A673 (cell line): Measurements from ENCODE around the gene NF1. TPM values are rescaled to one million over a fixed set of nuclear protein-coding genes. Genes with fewer than 3 reads are reported as not detected.

Experiments
- BruUV-seq: library from RNA; stranded (reverse); fragments of 400-500 nt; replicated peaks from 2 replicates; lab custom pipeline; 2021; lab: Mats Ljungman, UMichigan
- CTCF ChIA-PET: fragments of 300-600 bp; sonication (Branson Sonifier 250); formaldehyde crosslinking; loops from one replicate; lab custom pipeline; 2022; ENCODE audit warnings: antibody characterized with exemption; lab: Charles Lee
- POLR2A ChIA-PET: fragments of 300-600 bp; sonication (Branson Sonifier 250); formaldehyde crosslinking; loops from one replicate; lab custom pipeline; 2022; ENCODE audit warnings: antibody characterized with exemption; ENCODE audit not compliant: low non-redundant PET; lab: Charles Lee
- DNase-seq: peaks from one replicate; pipeline ENCODE4 v3.0.0-alpha.2; 2015; ENCODE audit warnings: low spot score
- H3K27ac ChIP-seq: fragments of 200-600 bp; sonication (generic); 2 replicates; pipeline ENCODE4 v1.5.1; 2016; ENCODE audit warnings: mixed run types, low read depth, mild to moderate bottlenecking, mixed read lengths, antibody characterized with exemption, low read length; ENCODE audit not compliant: poor library complexity, severe bottlenecking
- H3K27me3 ChIP-seq: fragments of 200-600 bp; sonication (generic); replicated peaks from 2 replicates; pipeline ENCODE4 v1.6.1; 2017; ENCODE audit warnings: mixed run types, low read depth, mild to moderate bottlenecking, mixed read lengths, antibody characterized with exemption, low read length; ENCODE audit not compliant: insufficient read depth, poor library complexity
- H3K36me3 ChIP-seq: fragments of 200-600 bp; sonication (generic); 2 replicates; pipeline ENCODE4 v1.6.1; 2016; ENCODE audit warnings: mixed run types, mild to moderate bottlenecking, mixed read lengths, antibody characterized with exemption, low read length; ENCODE audit not compliant: insufficient read depth, poor library complexity, severe bottlenecking
- H3K4me1 ChIP-seq: fragments of 200-600 bp; sonication (generic); 2 replicates; pipeline ENCODE4 v1.6.1; 2017; ENCODE audit warnings: mixed run types, mild to moderate bottlenecking, mixed read lengths, antibody characterized with exemption, low read length; ENCODE audit not compliant: insufficient read depth, poor library complexity, severe bottlenecking
- H3K4me3 ChIP-seq: fragments of 200-600 bp; sonication (generic); 2 replicates; pipeline ENCODE4 v1.5.1; 2016; ENCODE audit warnings: low read depth, mixed run types, mild to moderate bottlenecking, mixed read lengths, low read length; ENCODE audit not compliant: poor library complexity, severe bottlenecking
- H3K9me3 ChIP-seq: fragments of 200-600 bp; sonication (generic); 2 replicates; pipeline ENCODE4 v1.6.1; 2016; ENCODE audit warnings: mixed run types, low read depth, mild to moderate bottlenecking, mixed read lengths, antibody characterized with exemption, low read length; ENCODE audit not compliant: poor library complexity, severe bottlenecking
- EZH2 ChIP-seq: fragments of 200-600 bp; sonication (generic); IDR thresholded peaks from 2 replicates; pipeline ENCODE4 v1.6.1; 2017; ENCODE audit warnings: borderline replicate concordance, low read depth, mild to moderate bottlenecking, mixed read lengths, antibody characterized with exemption, low read length; ENCODE audit not compliant: poor library complexity, severe bottlenecking
- intact Hi-C: fragments of 100-400 bp; cut with micrococcal nuclease; formaldehyde crosslinking; loops from one replicate; pipeline ENCODE4 v1.10.0; 2022; ENCODE audit not compliant: unreplicated experiment
- total RNA-seq: library from RNA; stranded (reverse); gene quantifications from 2 replicates; pipeline ENCODE4 v1.2.3, GENCODE V29; 2021
- TF ChIP-seq, protein P1 (sequence below): fragments of 300-800, 200-600 bp; sonication (generic); conservative IDR thresholded peaks from 2 replicates; pipeline ENCODE4 v1.5.1; 2017; ENCODE audit warnings: low read depth, mild to moderate bottlenecking, antibody characterized with exemption, low read length, moderate library complexity, mixed read lengths

NF1 gene
- total RNA-seq, 1 experiment from 2014 or later = 32.1 TPM

DNA sequence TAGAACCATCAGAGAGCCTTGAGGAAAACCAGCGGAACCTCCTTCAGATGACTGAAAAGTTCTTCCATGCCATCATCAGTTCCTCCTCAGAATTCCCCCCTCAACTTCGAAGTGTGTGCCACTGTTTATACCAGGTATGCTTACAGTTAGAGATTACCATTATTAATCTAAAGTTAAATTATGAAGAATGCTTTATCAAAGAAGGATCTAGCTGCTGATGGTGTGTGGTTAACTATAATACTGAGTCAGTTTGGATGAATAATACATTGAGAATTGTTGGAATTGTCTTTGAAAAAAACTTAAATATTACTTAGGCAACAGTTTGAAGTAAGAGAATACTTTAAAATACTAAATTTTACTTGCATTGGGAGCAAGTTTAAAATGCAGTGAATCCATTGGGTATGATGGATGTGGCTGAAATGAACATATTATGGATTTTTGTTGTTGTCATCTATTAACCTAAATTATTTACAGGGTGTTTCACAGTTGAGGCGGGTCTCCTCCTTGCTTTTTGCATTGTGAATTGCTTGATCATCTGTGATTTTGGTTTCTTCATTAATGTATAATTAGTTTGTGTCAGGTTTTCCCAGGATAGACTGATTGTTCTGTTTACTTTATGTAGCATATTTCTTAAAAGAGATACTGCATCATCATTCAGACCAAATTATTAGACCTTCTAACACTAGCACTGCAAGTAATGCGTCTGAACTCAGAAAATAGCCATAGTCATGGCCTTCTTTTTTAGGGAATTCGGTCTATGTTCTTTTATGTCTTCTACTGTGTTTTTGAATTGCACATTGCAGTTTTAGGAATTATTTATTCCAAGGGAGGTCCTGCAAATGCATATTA is 154.4 kb downstream of the NF1 start:
- no peak for DNase-seq

GRCh38 chr17:31249835-31250141 is 155.0 kb downstream of the NF1 start:
- Histone ChIP-seq H3K27ac (no peak overlapping the region), H3K9me3 (no peaks in the 10 kb centered on the region), H3K36me3 (no peaks in the 10 kb centered on the region), H3K27me3 (no peaks in the 10 kb centered on the region), H3K4me3 (no peak overlapping the region), H3K4me1 (peaks cover 21% of the 10 kb centered on the region)
- TF ChIP-seq, protein P1, sequence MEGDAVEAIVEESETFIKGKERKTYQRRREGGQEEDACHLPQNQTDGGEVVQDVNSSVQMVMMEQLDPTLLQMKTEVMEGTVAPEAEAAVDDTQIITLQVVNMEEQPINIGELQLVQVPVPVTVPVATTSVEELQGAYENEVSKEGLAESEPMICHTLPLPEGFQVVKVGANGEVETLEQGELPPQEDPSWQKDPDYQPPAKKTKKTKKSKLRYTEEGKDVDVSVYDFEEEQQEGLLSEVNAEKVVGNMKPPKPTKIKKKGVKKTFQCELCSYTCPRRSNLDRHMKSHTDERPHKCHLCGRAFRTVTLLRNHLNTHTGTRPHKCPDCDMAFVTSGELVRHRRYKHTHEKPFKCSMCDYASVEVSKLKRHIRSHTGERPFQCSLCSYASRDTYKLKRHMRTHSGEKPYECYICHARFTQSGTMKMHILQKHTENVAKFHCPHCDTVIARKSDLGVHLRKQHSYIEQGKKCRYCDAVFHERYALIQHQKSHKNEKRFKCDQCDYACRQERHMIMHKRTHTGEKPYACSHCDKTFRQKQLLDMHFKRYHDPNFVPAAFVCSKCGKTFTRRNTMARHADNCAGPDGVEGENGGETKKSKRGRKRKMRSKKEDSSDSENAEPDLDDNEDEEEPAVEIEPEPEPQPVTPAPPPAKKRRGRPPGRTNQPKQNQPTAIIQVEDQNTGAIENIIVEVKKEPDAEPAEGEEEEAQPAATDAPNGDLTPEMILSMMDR = no peak
- no peak for TF ChIP-seq EZH2
- ChIA-PET CTCF (no interaction called here), POLR2A (no interaction called here)
- BruUV-seq = no TSS peak
- DNase-seq = no peak
- intact Hi-C loops = loop anchor here (10.0 kb wide), 1 partner anchor 65 kb away; the partner anchor contains the start of gene EVI2B

More for the DNA sequence above, 154.4 kb downstream of the NF1 start:
- Histone ChIP-seq H3K27ac (no peak overlapping the region), H3K4me3 (no peak overlapping the region), H3K36me3 (no peaks in the 10 kb centered on the region), H3K4me1 (peaks cover 16% of the 10 kb centered on the region), H3K27me3 (no peaks in the 10 kb centered on the region), H3K9me3 (no peaks in the 10 kb centered on the region)
- intact Hi-C loops = no loop called here
- ChIA-PET POLR2A (no interaction called here), CTCF (no interaction called here)
- no TSS peak for BruUV-seq
- TF ChIP-seq, protein P1 = no peak
- no peak for TF ChIP-seq EZH2

DNA sequence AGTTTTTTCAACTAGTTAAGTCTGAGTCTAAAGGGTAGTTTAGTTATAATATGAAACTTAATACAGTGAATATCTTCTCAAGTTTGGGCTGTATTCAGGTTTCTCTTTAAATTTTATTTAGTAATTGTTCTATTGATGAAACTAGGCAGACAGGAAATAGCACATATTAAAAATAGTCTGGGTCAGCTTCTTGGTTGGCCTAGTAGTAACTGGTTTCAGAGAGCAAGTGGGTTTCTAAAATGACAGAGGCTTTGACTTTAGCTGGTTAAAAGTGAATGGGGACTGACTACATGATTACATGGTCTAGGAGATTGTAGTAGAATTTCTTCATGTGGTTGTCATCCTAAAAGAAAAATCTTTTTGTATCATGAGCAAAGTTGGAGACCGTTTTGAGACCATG is 155.5 kb downstream of the NF1 start:
- POLR2A ChIA-PET = no interaction called here

More for the DNA sequence above, 155.5 kb downstream of the NF1 start:
- H3K27me3 ChIP-seq = no peaks in the 10 kb centered on the region
- no peak for DNase-seq
- peaks cover 26% of the 10 kb centered on the region for H3K4me1 ChIP-seq
- BruUV-seq = no TSS peak
- no peaks in the 10 kb centered on the region for H3K9me3 ChIP-seq
- no peak overlapping the region for H3K4me3 ChIP-seq
- H3K27ac ChIP-seq = no peak overlapping the region
- CTCF ChIA-PET = no interaction called here
- no peak for TF ChIP-seq EZH2
- TF ChIP-seq, protein P1 = no peak
- H3K36me3 ChIP-seq = no peaks in the 10 kb centered on the region
- intact Hi-C loops = loop anchor here (10.0 kb wide), 1 partner anchor 65 kb away; the partner anchor contains the start of gene EVI2B
